A549 treated with CORT108297 at 1 μM for 4 hours (cell line): ENCODE results near the gene OR1N2. TPM values are rescaled to one million over a fixed set of nuclear protein-coding genes. Genes with fewer than 3 reads are reported as not detected.

Experiments used
- total RNA-seq: library from RNA; stranded (reverse); fragments of 200-300 nt; extraction: Qiagen RNA extraction; gene quantifications from 5 replicates; pipeline ENCODE4 v1.2.3, GENCODE V29; 2022

OR1N2 gene
- not detected in 5 replicates for total RNA-seq

GRCh38 chr9:122552812-122553211 lies at the start of gene OR1N2:
Gene OR1N2 (plus strand): TSS chr9:122553112. CDS start chr9:122553212, 100 bp downstream.

GRCh38 chr9:122510502-122510901 lies 42.4 kb upstream of the OR1N2 start, which contains the start of gene OR1J2:
Gene OR1J2 (plus strand): TSS chr9:122510802. CDS start chr9:122510802, 0 bp downstream.

GRCh38 chr9:122518841-122519240 lies 34.1 kb upstream of the OR1N2 start, which contains the start of gene OR1J4:
Gene OR1J4 (plus strand): TSS chr9:122519141. CDS start chr9:122519141, 0 bp downstream.

GRCh38 chr9:122527193-122527592 lies 25.7 kb upstream of the OR1N2 start, which contains the start of gene OR1N1:
Gene OR1N1 (minus strand): TSS chr9:122527293. CDS start chr9:122527293, 0 bp downstream.

GRCh38 chr9:122583284-122583683 lies 30.4 kb downstream of the OR1N2 start, which contains the start of gene OR1L8:
Gene OR1L8 (minus strand): TSS chr9:122583384. CDS start chr9:122568477, 14,907 bp downstream.

Other genes with a start within 250 kb of the OR1N2 start
- gene PTGS1, start 182.1 kb upstream of the OR1N2 start, total RNA-seq: 1.0 to 1.5 TPM (median 1.3 TPM) in 5 replicates
- not detected in 5 replicates for gene OR1J1, start 75.2 kb upstream of the OR1N2 start, total RNA-seq
- not detected in 5 replicates for gene OR1J2, start 42.3 kb upstream of the OR1N2 start, total RNA-seq
- gene OR1J4, start 34.0 kb upstream of the OR1N2 start, total RNA-seq: 0.10 to 0.13 TPM in 2 of 5 replicates, not detected in the others
- not detected in 5 replicates for gene OR1N1, start 25.8 kb upstream of the OR1N2 start, total RNA-seq
- not detected in 5 replicates for gene OR1L8, start 30.3 kb downstream of the OR1N2 start, total RNA-seq
- gene OR1Q1, start 61.6 kb downstream of the OR1N2 start, total RNA-seq: 0.15 TPM in 1 of 5 replicates, not detected in the others
- gene OR1B1, start 104.5 kb downstream of the OR1N2 start, total RNA-seq: not detected in 5 replicates
- not detected in 5 replicates for gene OR1L1, start 108.6 kb downstream of the OR1N2 start, total RNA-seq
- not detected in 5 replicates for gene OR1L3, start 122.0 kb downstream of the OR1N2 start, total RNA-seq
- gene OR1L4, start 170.9 kb downstream of the OR1N2 start, total RNA-seq: not detected in 5 replicates
- gene OR1L6, start 189.2 kb downstream of the OR1N2 start, total RNA-seq: not detected in 5 replicates
- gene OR5C1, start 235.8 kb downstream of the OR1N2 start, total RNA-seq: not detected in 5 replicates
- gene OR1K1, start 247.0 kb downstream of the OR1N2 start, total RNA-seq: not detected in 5 replicates